OCI-LY1 (cell line): ENCODE results near the gene SERGEF.

Experiments
- H2AFZ ChIP-seq: fragments of 200-600 bp; sonication (generic), shearing (Covaris generic); 2 replicates; pipeline ENCODE4 v1.6.0; 2014; ENCODE audit warnings: antibody characterized with exemption, mild to moderate bottlenecking, low read length
- H3F3A ChIP-seq: fragments of 200-600 bp; sonication (generic), shearing (Covaris generic); 2 replicates; pipeline ENCODE4 v1.6.0; 2014; ENCODE audit warnings: mild to moderate bottlenecking, antibody characterized with exemption, low read length, moderate library complexity; ENCODE audit not compliant: insufficient read depth
- H3K27ac ChIP-seq: fragments of 200-600 bp; sonication (generic); 2 replicates; pipeline ENCODE4 v1.5.1; 2014; ENCODE audit warnings: low read length, mixed run types, mild to moderate bottlenecking, low read depth; ENCODE audit not compliant: poor library complexity, severe bottlenecking
- H3K27me3 ChIP-seq: fragments of 200-600 bp; sonication (generic); 2 replicates; pipeline ENCODE4 v1.6.0; 2014; ENCODE audit warnings: antibody characterized with exemption, mild to moderate bottlenecking, low read length, moderate library complexity; ENCODE audit not compliant: insufficient read depth
- H3K36me3 ChIP-seq: fragments of 200-600 bp; sonication (generic); 2 replicates; pipeline ENCODE4 v1.6.1; 2014; ENCODE audit warnings: mild to moderate bottlenecking, antibody characterized with exemption, low read length, moderate library complexity, mixed read lengths; ENCODE audit not compliant: insufficient read depth
- H3K4me1 ChIP-seq: fragments of 200-600 bp; sonication (generic); 2 replicates; pipeline ENCODE4 v1.5.1; 2014; ENCODE audit warnings: mild to moderate bottlenecking, low read length, moderate library complexity; ENCODE audit not compliant: insufficient read depth, severe bottlenecking
- H3K4me2 ChIP-seq: fragments of 200-600 bp; sonication (generic), shearing (Covaris generic); 2 replicates; pipeline ENCODE4 v1.6.1; 2014; ENCODE audit warnings: low read length
- H3K4me3 ChIP-seq: fragments of 200-600 bp; sonication (generic); 2 replicates; pipeline ENCODE4 v1.5.1; 2014; ENCODE audit warnings: low read length, low read depth, mild to moderate bottlenecking, mixed read lengths; ENCODE audit not compliant: poor library complexity, severe bottlenecking
- H3K79me2 ChIP-seq: fragments of 200-600 bp; shearing (Covaris generic); 2 replicates; pipeline ENCODE4 v1.6.1; 2016; ENCODE audit warnings: mixed run types, low read length, mixed read lengths; ENCODE audit not compliant: insufficient read depth
- H3K9ac ChIP-seq: fragments of 200-600 bp; sonication (generic), shearing (Covaris generic); 2 replicates; pipeline ENCODE4 v1.6.1; 2014; ENCODE audit warnings: mild to moderate bottlenecking, low read length, mixed read lengths
- H3K9me2 ChIP-seq: fragments of 200-600 bp; sonication (generic), shearing (Covaris generic); 2 replicates; pipeline ENCODE4 v1.6.1; 2014; ENCODE audit warnings: low read depth, mild to moderate bottlenecking, low read length, mixed read lengths
- H3K9me3 ChIP-seq: fragments of 200-600 bp; shearing (Covaris generic); 2 replicates; pipeline ENCODE4 v1.6.1; 2014; ENCODE audit warnings: low read length, mixed read lengths
- H4K20me1 ChIP-seq: fragments of 200-600 bp; sonication (generic), shearing (Covaris generic); 2 replicates; pipeline ENCODE4 v1.6.0; 2016; ENCODE audit warnings: mild to moderate bottlenecking, low read length; ENCODE audit not compliant: insufficient read depth
- CTCF ChIP-seq: fragments of 200-600 bp; sonication (generic), shearing (Covaris generic); IDR thresholded peaks from 2 replicates; pipeline ENCODE4 v1.5.1; 2017; ENCODE audit warnings: mild to moderate bottlenecking, antibody characterized with exemption, low read length, moderate library complexity, mixed read lengths
- EZH2 ChIP-seq: fragments of 200-600 bp; sonication (generic), shearing (Covaris generic); IDR thresholded peaks from 2 replicates; pipeline ENCODE4 v1.8.0; 2017; ENCODE audit warnings: borderline replicate concordance, mixed run types, mild to moderate bottlenecking, antibody characterized with exemption, low read length, moderate library complexity, mixed read lengths

The SERGEF gene

GRCh38 chr11:17782145-17782544 is 230.7 kb downstream of the SERGEF start:
- no peak overlapping the region for H3K4me3 ChIP-seq
- H2AFZ ChIP-seq = no peak overlapping the region
- H3K9me3 ChIP-seq = no peaks in the 10 kb centered on the region
- H3K4me1 ChIP-seq = no peaks in the 10 kb centered on the region
- H4K20me1 ChIP-seq = no peaks in the 10 kb centered on the region
- no peak overlapping the region for H3K27ac ChIP-seq
- no peak for TF ChIP-seq EZH2
- no peak for TF ChIP-seq CTCF
- H3K79me2 ChIP-seq = no peaks in the 10 kb centered on the region
- H3K27me3 ChIP-seq = no peaks in the 10 kb centered on the region
- no peaks in the 10 kb centered on the region for H3F3A ChIP-seq
- no peaks in the 10 kb centered on the region for H3K36me3 ChIP-seq
- H3K9me2 ChIP-seq = no peaks in the 10 kb centered on the region
- no peak overlapping the region for H3K4me2 ChIP-seq
- no peak overlapping the region for H3K9ac ChIP-seq

GRCh38 chr11:17781626-17782025 is 231.2 kb downstream of the SERGEF start:
- H3K79me2 ChIP-seq = no peaks in the 10 kb centered on the region
- no peaks in the 10 kb centered on the region for H3K4me1 ChIP-seq
- no peak overlapping the region for H3K4me2 ChIP-seq
- TF ChIP-seq EZH2 (no peak), CTCF (no peak)
- H3K36me3 ChIP-seq = no peaks in the 10 kb centered on the region
- H3F3A ChIP-seq = no peaks in the 10 kb centered on the region
- no peaks in the 10 kb centered on the region for H4K20me1 ChIP-seq
- no peak overlapping the region for H3K9ac ChIP-seq
- H3K4me3 ChIP-seq = no peak overlapping the region
- no peaks in the 10 kb centered on the region for H3K27me3 ChIP-seq
- no peak overlapping the region for H2AFZ ChIP-seq
- H3K27ac ChIP-seq = no peak overlapping the region
- H3K9me2 ChIP-seq = no peaks in the 10 kb centered on the region
- H3K9me3 ChIP-seq = no peaks in the 10 kb centered on the region

GRCh38 chr11:17781221-17781620 is 231.6 kb downstream of the SERGEF start:
- no peaks in the 10 kb centered on the region for H3K36me3 ChIP-seq
- no peaks in the 10 kb centered on the region for H3K79me2 ChIP-seq
- no peaks in the 10 kb centered on the region for H4K20me1 ChIP-seq
- no peak overlapping the region for H3K9ac ChIP-seq
- H3K9me3 ChIP-seq = no peaks in the 10 kb centered on the region
- H3K4me1 ChIP-seq = no peaks in the 10 kb centered on the region
- H3K9me2 ChIP-seq = no peaks in the 10 kb centered on the region
- H3F3A ChIP-seq = no peaks in the 10 kb centered on the region
- no peaks in the 10 kb centered on the region for H3K27me3 ChIP-seq
- no peak overlapping the region for H3K4me3 ChIP-seq
- H3K4me2 ChIP-seq = no peak overlapping the region
- TF ChIP-seq CTCF (no peak), EZH2 (no peak)
- H3K27ac ChIP-seq = no peak overlapping the region
- H2AFZ ChIP-seq = no peak overlapping the region
